D721Med (cell line): ENCODE data around the gene NFU1.
A peak's percentile ranks its signal among the peaks of the same experiment; 100 is the strongest.
"Not testable (repeated sequence)": the region's sequence is repeated elsewhere in the genome, so short reads cannot be mapped to it uniquely, and the experiment has no call there.

Source experiments
- DNase-seq: peaks from one replicate; pipeline ENCODE4 v3.0.0; 2011; ENCODE audit warnings: low spot score; ENCODE audit not compliant: insufficient read length
- FAIRE-seq: peaks from 2 replicates; lab custom pipeline; 2011; peaks lifted over from hg19 to GRCh38; lab: Jason Lieb, UNC
- CTCF ChIP-seq: IDR thresholded peaks from 2 replicates; pipeline ENCODE4 v1.5.1; 2012; ENCODE audit warnings: mild to moderate bottlenecking, control low read depth; ENCODE audit not compliant: insufficient read depth; ENCODE audit errors: missing control alignments

Gene NFU1

DNA sequence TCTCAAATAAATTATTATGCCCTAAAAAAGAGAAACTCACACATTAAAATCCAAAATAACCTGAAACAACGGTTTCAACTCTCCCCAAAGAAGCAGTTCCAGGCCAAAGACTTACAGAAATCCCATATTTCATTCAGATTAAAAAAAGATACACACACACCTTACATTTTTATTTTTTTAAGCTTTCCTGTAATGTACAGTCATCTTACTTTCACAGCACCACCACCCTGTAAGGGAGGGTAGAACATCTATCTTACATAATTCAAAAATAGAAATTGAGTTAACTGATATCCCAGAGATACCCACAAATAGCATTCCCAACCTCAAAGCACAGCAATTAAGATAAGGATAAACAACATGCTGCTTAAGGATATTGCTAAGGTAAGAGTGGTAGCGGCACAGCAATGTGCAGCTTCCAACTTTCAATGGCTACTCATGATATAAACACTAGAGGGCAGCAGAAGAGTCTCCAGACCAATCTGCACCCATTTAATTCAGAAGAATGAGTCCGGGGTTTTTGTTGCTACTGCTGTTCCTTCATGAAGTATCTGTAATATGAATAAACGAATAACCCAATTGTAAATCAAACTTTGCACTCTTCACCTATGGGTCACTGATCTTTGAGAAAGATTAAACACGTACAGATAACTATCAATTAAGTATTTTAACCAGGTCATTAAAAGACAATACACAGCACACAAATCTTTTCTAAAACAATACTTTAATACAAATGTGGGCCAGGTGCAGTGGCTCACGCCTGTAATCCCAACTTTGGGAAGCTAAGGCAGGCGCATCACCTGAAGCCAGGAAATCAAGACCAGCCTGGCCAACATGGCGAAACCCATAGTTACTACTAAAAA, 61.5 kb downstream of the NFU1 start:
- no peak for FAIRE-seq
- TF ChIP-seq CTCF: peak; percentile 33
- DNase-seq: peak; percentile 14

- DNase-seq (no peak), FAIRE-seq (no peak)
- no peak for TF ChIP-seq CTCF
Measured at GRCh38 chr2:69372767-69373166, 64.5 kb downstream of the NFU1 start.

DNA sequence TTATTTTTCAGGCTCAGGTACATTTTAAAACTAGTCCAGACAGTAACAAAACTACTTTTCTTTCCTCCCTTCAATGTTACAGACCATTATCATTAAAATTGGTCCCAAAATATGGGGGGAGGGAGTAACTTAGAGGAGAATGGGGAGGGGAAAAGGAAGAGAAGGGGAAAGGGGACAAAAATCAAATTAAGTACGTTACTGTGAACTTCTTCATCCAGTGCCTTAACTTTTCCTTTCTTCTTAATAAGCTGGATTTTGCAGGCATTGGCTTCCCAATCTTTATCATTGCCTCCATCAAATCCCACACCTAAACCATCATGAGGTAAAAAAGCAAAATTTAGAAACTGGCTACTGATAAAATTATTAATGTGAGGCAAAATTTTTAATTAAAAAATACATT, 67.4 kb downstream of the NFU1 start:
- DNase-seq (no peak), FAIRE-seq (no peak)
- no peak for TF ChIP-seq CTCF

- TF ChIP-seq CTCF: no peak
- no peak for DNase-seq
- FAIRE-seq: no peak
Measured at GRCh38 chr2:69368588-69368987, 68.6 kb downstream of the NFU1 start.

- FAIRE-seq: no peak
- no peak for TF ChIP-seq CTCF
- DNase-seq: no peak
Measured at GRCh38 chr2:69359371-69359770, 77.9 kb downstream of the NFU1 start.

GRCh38 chr2:69358914-69359313, 78.3 kb downstream of the NFU1 start:
- no peak for TF ChIP-seq CTCF
- DNase-seq (no peak), FAIRE-seq (no peak)

DNA sequence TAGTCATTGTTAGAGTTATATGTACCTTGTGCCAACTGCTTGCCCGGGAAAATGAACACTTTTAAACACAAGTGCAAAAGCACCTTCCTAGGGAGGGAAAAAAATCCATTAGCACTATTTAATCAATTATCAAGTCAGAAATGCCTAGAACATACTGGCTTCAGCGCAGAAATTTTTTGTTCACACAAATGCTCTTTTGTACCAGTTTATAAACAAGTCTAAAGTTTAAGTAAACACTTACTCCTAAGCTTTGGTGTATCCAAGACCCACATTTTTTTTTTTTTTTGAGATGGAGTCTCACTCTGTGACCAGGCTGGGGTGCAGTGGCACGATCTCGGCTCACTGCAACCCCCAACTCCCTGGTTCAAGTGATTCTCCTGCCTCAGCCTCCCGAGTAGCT, 80.8 kb downstream of the NFU1 start:
- no peak for TF ChIP-seq CTCF
- no peak for FAIRE-seq
- no peak for DNase-seq

DNA sequence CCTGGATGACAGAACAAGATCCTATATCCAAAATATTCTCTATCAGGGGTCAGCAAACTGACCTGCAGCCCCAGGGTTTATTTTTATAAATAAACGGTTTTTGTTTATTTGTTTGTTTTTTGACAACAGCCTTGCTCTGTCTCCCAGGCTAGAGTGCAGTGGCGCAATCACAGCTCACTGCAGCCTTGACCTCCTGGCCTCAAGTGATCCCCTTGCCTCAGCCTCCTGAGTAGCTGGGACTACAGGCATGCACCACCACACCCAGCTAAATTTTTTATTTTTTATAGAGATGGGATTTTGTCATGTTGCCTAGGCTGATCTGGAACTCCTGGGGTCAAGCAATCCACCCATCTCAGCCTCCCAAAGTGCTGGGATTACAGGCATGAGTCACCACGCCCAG, 82.3 kb downstream of the NFU1 start:
- not testable (repeated sequence) for FAIRE-seq, DNase-seq
